ENCODE measurements around the gene CPB2. TPM values are rescaled to one million over a fixed set of nuclear protein-coding genes. Genes with fewer than 3 reads are reported as not detected.

The CPB2 gene
- total and polyA plus RNA-seq, 5 donors from 2014 or later: 0.17 TPM; not detected in 4

GRCh38 chr13:46101484-46102254, 3.2 kb downstream of the CPB2 start:
- peaks cover 48% of the 10 kb centered on the region for H3K27me3 Mint-ChIP-seq
- peaks cover 0 to 3% (median 0%) of the 10 kb centered on the region in 4 donors for H3K4me1 Mint-ChIP-seq
- peaks cover 10% of the 10 kb centered on the region for H3K27me3 ChIP-seq (ENCODE audit: control insufficient read depth, insufficient read depth, low read length)
- no peaks in the 10 kb centered on the region for H3K36me3 ChIP-seq (ENCODE audit: control insufficient read depth, insufficient read depth, low read length)
- H3K36me3 Mint-ChIP-seq: no peaks in the 10 kb centered on the region
- no peak overlapping the region for H3K4me3 ChIP-seq (ENCODE audit: low read depth, low read length)
- no peaks in the 10 kb centered on the region for H3K9me3 ChIP-seq (ENCODE audit: control insufficient read depth in 2 of 2, low read length in 2 of 2)
- H3K4me3 Mint-ChIP-seq: no peak overlapping the region
- H3K27ac ChIP-seq (ENCODE audit: insufficient read depth, low read length, poor library complexity, severe bottlenecking): no peak overlapping the region
- ATAC-seq (ENCODE audit: low read depth in 2 of 2) (no peak), DNase-seq (no peak)
- peaks cover 0 to 3% (median 0%) of the 10 kb centered on the region in 7 donors for H3K9me3 Mint-ChIP-seq
- no peak overlapping the region for H3K27ac Mint-ChIP-seq
- no peaks in the 10 kb centered on the region for H3K4me1 ChIP-seq (ENCODE audit: control insufficient read depth, insufficient read depth, low read length, poor library complexity, severe bottlenecking)

GRCh38 chr13:46101002-46101401, 3.8 kb downstream of the CPB2 start:
- Histone ChIP-seq H3K27ac (ENCODE audit: insufficient read depth, low read length, poor library complexity, severe bottlenecking) (no peak overlapping the region), H3K9me3 (ENCODE audit: control insufficient read depth in 2 of 2, low read length in 2 of 2) (no peaks in the 10 kb centered on the region), H3K4me1 (ENCODE audit: control insufficient read depth, insufficient read depth, low read length, poor library complexity, severe bottlenecking) (no peaks in the 10 kb centered on the region), H3K36me3 (ENCODE audit: control insufficient read depth, insufficient read depth, low read length) (no peaks in the 10 kb centered on the region), H3K27me3 (ENCODE audit: control insufficient read depth, insufficient read depth, low read length) (peaks cover 10% of the 10 kb centered on the region), H3K4me3 (ENCODE audit: low read depth, low read length) (no peak overlapping the region)
- H3K27me3 Mint-ChIP-seq: peaks cover 44% of the 10 kb centered on the region
- H3K9me3 Mint-ChIP-seq: peaks cover 0 to 3% (median 0%) of the 10 kb centered on the region in 7 donors
- no peak for ATAC-seq (ENCODE audit: low read depth in 2 of 2)
- H3K4me1 Mint-ChIP-seq: peaks cover 0 to 5% (median 0%) of the 10 kb centered on the region in 4 donors
- DNase-seq: no peak
- no peak overlapping the region for H3K4me3 Mint-ChIP-seq
- no peaks in the 10 kb centered on the region for H3K36me3 Mint-ChIP-seq
- H3K27ac Mint-ChIP-seq: no peak overlapping the region

- no peak for ATAC-seq (ENCODE audit: low read depth in 2 of 2)
- Mint-ChIP-seq H3K27ac (no peak overlapping the region), H3K4me1 (peaks cover 0 to 5% (median 0%) of the 10 kb centered on the region in 4 donors), H3K27me3 (peaks cover 44% of the 10 kb centered on the region), H3K36me3 (no peaks in the 10 kb centered on the region), H3K9me3 (peaks cover 0 to 3% (median 0%) of the 10 kb centered on the region in 7 donors), H3K4me3 (no peak overlapping the region)
- Histone ChIP-seq H3K4me1 (ENCODE audit: control insufficient read depth, insufficient read depth, low read length, poor library complexity, severe bottlenecking) (no peaks in the 10 kb centered on the region), H3K27ac (ENCODE audit: insufficient read depth, low read length, poor library complexity, severe bottlenecking) (no peak overlapping the region), H3K36me3 (ENCODE audit: control insufficient read depth, insufficient read depth, low read length) (no peaks in the 10 kb centered on the region), H3K27me3 (ENCODE audit: control insufficient read depth, insufficient read depth, low read length) (peaks cover 10% of the 10 kb centered on the region), H3K9me3 (ENCODE audit: control insufficient read depth in 2 of 2, low read length in 2 of 2) (no peaks in the 10 kb centered on the region), H3K4me3 (ENCODE audit: low read depth, low read length) (no peak overlapping the region)
- no peak for DNase-seq
Observed at GRCh38 chr13:46100191-46100815, 4.5 kb downstream of the CPB2 start.

DNA sequence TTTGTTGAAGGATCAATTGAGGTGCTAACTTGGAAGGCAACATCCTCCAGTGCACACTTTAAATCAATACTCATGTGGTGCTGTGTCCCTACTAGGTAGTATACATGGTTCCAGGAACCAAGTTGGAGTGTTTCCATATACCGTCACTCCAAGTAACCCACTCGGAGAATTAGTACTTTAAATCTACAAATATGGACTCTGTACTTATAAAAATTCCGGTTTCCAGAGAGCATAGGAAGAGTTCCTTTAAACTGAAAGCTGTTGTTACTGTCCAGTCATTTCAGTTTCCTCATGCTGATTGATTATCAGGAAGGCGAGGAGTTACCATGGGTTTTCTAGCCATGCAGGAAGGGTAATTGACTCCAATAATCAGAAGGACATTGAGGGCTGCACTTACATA, 7.2 kb downstream of the CPB2 start:
- H3K27me3 Mint-ChIP-seq: peaks cover 35% of the 10 kb centered on the region
- Histone ChIP-seq H3K9me3 (ENCODE audit: control insufficient read depth in 2 of 2, low read length in 2 of 2) (no peaks in the 10 kb centered on the region), H3K36me3 (ENCODE audit: control insufficient read depth, insufficient read depth, low read length) (no peaks in the 10 kb centered on the region), H3K4me3 (ENCODE audit: low read depth, low read length) (no peak overlapping the region), H3K27me3 (ENCODE audit: control insufficient read depth, insufficient read depth, low read length) (peaks cover 5% of the 10 kb centered on the region), H3K27ac (ENCODE audit: insufficient read depth, low read length, poor library complexity, severe bottlenecking) (no peak overlapping the region), H3K4me1 (ENCODE audit: control insufficient read depth, insufficient read depth, low read length, poor library complexity, severe bottlenecking) (no peaks in the 10 kb centered on the region)
- no peak overlapping the region for H3K4me3 Mint-ChIP-seq
- DNase-seq: no peak
- H3K36me3 Mint-ChIP-seq: no peaks in the 10 kb centered on the region
- H3K4me1 Mint-ChIP-seq: peaks cover 0 to 5% (median 0%) of the 10 kb centered on the region in 4 donors
- no peak for ATAC-seq (ENCODE audit: low read depth in 2 of 2)
- peaks cover 0 to 1% (median 0%) of the 10 kb centered on the region in 7 donors for H3K9me3 Mint-ChIP-seq
- no peak overlapping the region for H3K27ac Mint-ChIP-seq

DNA sequence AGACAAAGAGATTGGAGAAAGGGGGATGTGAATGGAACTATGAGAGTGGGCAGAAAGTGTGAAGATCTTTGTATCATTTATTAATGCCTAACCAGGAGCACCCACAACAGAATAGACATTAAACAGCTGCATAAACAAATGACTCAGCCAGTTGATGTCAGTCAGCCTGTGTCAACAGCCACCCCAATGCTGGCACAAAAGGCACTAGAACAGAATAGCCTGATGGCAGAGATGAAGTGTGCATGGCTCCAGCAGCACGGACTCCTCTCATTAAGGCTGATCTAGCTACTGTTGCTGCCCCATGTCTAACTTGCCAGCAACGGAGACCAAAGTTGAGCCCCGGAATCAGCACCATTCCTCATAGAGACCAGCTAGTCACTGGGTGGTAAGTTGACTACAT, 7.8 kb downstream of the CPB2 start:
- Histone ChIP-seq H3K4me1 (ENCODE audit: control insufficient read depth, insufficient read depth, low read length, poor library complexity, severe bottlenecking) (no peaks in the 10 kb centered on the region), H3K27ac (ENCODE audit: insufficient read depth, low read length, poor library complexity, severe bottlenecking) (no peak overlapping the region), H3K27me3 (ENCODE audit: control insufficient read depth, insufficient read depth, low read length) (peaks cover 5% of the 10 kb centered on the region), H3K4me3 (ENCODE audit: low read depth, low read length) (no peak overlapping the region), H3K9me3 (ENCODE audit: control insufficient read depth in 2 of 2, low read length in 2 of 2) (no peaks in the 10 kb centered on the region), H3K36me3 (ENCODE audit: control insufficient read depth, insufficient read depth, low read length) (no peaks in the 10 kb centered on the region)
- DNase-seq (no peak), ATAC-seq (ENCODE audit: low read depth in 2 of 2) (no peak)
- Mint-ChIP-seq H3K4me3 (no peak overlapping the region), H3K4me1 (peaks cover 0 to 3% (median 0%) of the 10 kb centered on the region in 4 donors), H3K27me3 (peaks cover 37% of the 10 kb centered on the region), H3K9me3 (peaks cover 0 to 1% (median 0%) of the 10 kb centered on the region in 7 donors), H3K27ac (no peak overlapping the region), H3K36me3 (no peaks in the 10 kb centered on the region)

DNA sequence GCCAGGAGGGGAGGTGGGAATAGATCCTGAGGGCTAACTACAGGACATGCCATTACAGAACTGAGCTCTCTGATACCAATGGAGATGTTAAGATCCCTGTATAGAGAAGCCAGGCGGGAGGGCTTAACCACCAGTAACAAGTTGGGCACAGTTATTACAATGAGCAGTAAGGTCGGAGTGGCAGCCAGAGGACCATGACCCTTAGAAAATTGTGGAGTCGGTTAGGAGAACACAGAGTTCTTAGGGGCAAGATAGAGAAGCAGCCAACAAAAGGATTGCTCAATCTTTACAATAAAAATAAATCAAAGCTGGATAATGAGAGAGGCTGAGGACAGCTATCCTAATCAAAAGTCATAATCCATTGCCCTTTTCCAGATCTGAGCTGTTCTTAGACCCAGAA, 10.4 kb downstream of the CPB2 start:
- H3K27me3 ChIP-seq (ENCODE audit: control insufficient read depth, insufficient read depth, low read length): peaks cover 9% of the 10 kb centered on the region
- H3K9me3 Mint-ChIP-seq: peaks cover 0 to 1% (median 0%) of the 10 kb centered on the region in 7 donors
- H3K36me3 Mint-ChIP-seq: no peaks in the 10 kb centered on the region
- H3K27me3 Mint-ChIP-seq: peaks cover 33% of the 10 kb centered on the region
- H3K4me1 ChIP-seq (ENCODE audit: control insufficient read depth, insufficient read depth, low read length, poor library complexity, severe bottlenecking): no peaks in the 10 kb centered on the region
- no peak for DNase-seq
- H3K9me3 ChIP-seq (ENCODE audit: control insufficient read depth in 2 of 2, low read length in 2 of 2): no peaks in the 10 kb centered on the region
- H3K4me3 ChIP-seq (ENCODE audit: low read depth, low read length): no peak overlapping the region
- no peak overlapping the region for H3K4me3 Mint-ChIP-seq
- no peak overlapping the region for H3K27ac ChIP-seq (ENCODE audit: insufficient read depth, low read length, poor library complexity, severe bottlenecking)
- peaks cover 0 to 2% (median 0%) of the 10 kb centered on the region in 4 donors for H3K4me1 Mint-ChIP-seq
- no peak overlapping the region for H3K27ac Mint-ChIP-seq
- no peaks in the 10 kb centered on the region for H3K36me3 ChIP-seq (ENCODE audit: control insufficient read depth, insufficient read depth, low read length)
- ATAC-seq (ENCODE audit: low read depth in 2 of 2): no peak

DNA sequence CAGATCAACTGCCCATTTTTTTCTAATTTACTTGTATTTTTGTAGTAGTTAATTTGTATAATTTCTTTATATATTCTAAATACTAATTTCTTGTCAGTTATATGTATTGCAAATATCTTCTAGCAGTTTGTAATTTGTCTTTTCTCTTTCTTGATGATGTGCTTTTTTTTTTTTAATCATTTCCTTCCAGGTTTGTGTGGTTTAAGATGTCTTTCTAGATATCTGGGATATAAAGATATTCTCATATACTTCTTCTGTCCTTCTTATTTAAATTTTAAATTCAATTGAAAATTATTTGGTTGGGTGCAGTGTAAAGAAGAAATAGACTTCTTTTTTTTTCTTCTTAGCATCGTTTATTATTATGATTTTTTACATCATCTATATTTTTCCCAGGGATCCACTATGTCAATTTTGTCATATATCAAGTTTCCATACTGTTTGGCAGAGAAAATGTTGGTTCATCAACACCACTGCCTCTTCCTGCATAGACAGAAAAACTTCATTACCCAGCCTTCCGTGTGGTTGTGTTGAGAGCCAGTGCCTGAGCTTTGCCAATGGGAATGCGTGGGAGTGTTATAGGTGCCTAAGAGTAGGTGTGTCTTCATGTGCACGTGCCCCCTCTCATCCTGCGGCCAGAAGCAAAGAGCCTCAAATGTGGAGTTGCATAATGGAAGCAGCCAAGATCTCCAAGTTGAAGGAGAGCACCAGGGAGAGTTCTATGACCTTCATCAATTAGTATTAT, 15.8 kb downstream of the CPB2 start:
- ATAC-seq (ENCODE audit: low read depth in 2 of 2) (no peak), DNase-seq (no peak)
- Histone ChIP-seq H3K9me3 (ENCODE audit: control insufficient read depth in 2 of 2, low read length in 2 of 2) (no peaks in the 10 kb centered on the region), H3K4me1 (ENCODE audit: control insufficient read depth, insufficient read depth, low read length, poor library complexity, severe bottlenecking) (no peaks in the 10 kb centered on the region), H3K27ac (ENCODE audit: insufficient read depth, low read length, poor library complexity, severe bottlenecking) (no peak overlapping the region), H3K4me3 (ENCODE audit: low read depth, low read length) (no peak overlapping the region), H3K27me3 (ENCODE audit: control insufficient read depth, insufficient read depth, low read length) (peaks cover 4% of the 10 kb centered on the region), H3K36me3 (ENCODE audit: control insufficient read depth, insufficient read depth, low read length) (no peaks in the 10 kb centered on the region)
- Mint-ChIP-seq H3K27me3 (peaks cover 34% of the 10 kb centered on the region), H3K4me3 (no peak overlapping the region), H3K27ac (no peak overlapping the region), H3K36me3 (no peaks in the 10 kb centered on the region), H3K9me3 (no peaks in the 10 kb centered on the region), H3K4me1 (peaks cover 0 to 4% (median 0%) of the 10 kb centered on the region in 4 donors)

All from CD4-positive, CD25-positive, alpha-beta regulatory T cell (primary cell).